ENCODE results near the gene SNX21.
"Not testable (repeated sequence)": the region's sequence is repeated elsewhere in the genome, so short reads cannot be mapped to it uniquely, and the experiment has no call there.

Gene SNX21

GRCh38 chr20:45833030-45833882, at the start of gene SNX21:
Gene SNX21, plus strand, starts transcription at chr20:45833799. Its CDS starts 121 bp downstream, at chr20:45833920.
- peak in 49 of 56 donors; percentile 16 to 80 (median 60) for DNase-seq

GRCh38 chr20:45788351-45788750, 45.2 kb upstream of the SNX21 start:
- no peak for DNase-seq

GRCh38 chr20:45792317-45793118, 41.1 kb upstream of the SNX21 start:
- DNase-seq, result peak in 5 of 56 donors; percentile 4 to 27 (median 13)

GRCh38 chr20:45796337-45797065, 37.1 kb upstream of the SNX21 start:
- DNase-seq, result no peak

GRCh38 chr20:45797510-45797909, 36.1 kb upstream of the SNX21 start:
- not testable (repeated sequence) for DNase-seq

GRCh38 chr20:45797955-45798354, 35.6 kb upstream of the SNX21 start:
- DNase-seq, result not testable (repeated sequence)

GRCh38 chr20:45798935-45799642, 34.5 kb upstream of the SNX21 start:
- DNase-seq, result peak in 15 of 56 donors; percentile 3 to 64 (median 13)

- no peak for DNase-seq
Measured at GRCh38 chr20:45801851-45802250, 31.7 kb upstream of the SNX21 start.

GRCh38 chr20:45810191-45810970, 23.2 kb upstream of the SNX21 start:
- no peak for DNase-seq

GRCh38 chr20:45812157-45813005, 21.2 kb upstream of the SNX21 start, which contains the start of gene UBE2C:
Gene UBE2C, plus strand, starts transcription at chr20:45812644. Its CDS starts 52 bp downstream, at chr20:45812696.
- peak; percentile 81 to 100 (median 96) for DNase-seq

GRCh38 chr20:45813006-45813340, 20.6 kb upstream of the SNX21 start:
- DNase-seq, result no peak

GRCh38 chr20:45813489-45813888, 20.1 kb upstream of the SNX21 start:
- no peak for DNase-seq

- no peak for DNase-seq
Measured at GRCh38 chr20:45814314-45814713, 19.3 kb upstream of the SNX21 start.

- no peak for DNase-seq
Measured at GRCh38 chr20:45816951-45817350, 16.6 kb upstream of the SNX21 start.

- DNase-seq, result no peak
Measured at GRCh38 chr20:45817376-45818194, 16.0 kb upstream of the SNX21 start.

- no peak for DNase-seq
Measured at GRCh38 chr20:45818239-45818638, 15.4 kb upstream of the SNX21 start.

- no peak for DNase-seq
Measured at GRCh38 chr20:45819466-45819865, 14.1 kb upstream of the SNX21 start.

GRCh38 chr20:45821947-45822346, 11.7 kb upstream of the SNX21 start:
- DNase-seq, result no peak

All from amygdala (tissue), 56 donors.